OCI-LY3 (cell line): ENCODE measurements around the gene SRSF2.
A peak's percentile ranks its signal among the peaks of the same experiment; 100 is the strongest.
"Not testable (repeated sequence)": the region's sequence is repeated elsewhere in the genome, so short reads cannot be mapped to it uniquely, and the experiment has no call there.

Source experiments
- H2AFZ ChIP-seq: fragments of 200-600, 300-600 bp; shearing (Covaris generic); 2 replicates; pipeline ENCODE4 v1.6.0; 2014; ENCODE audit warnings: antibody characterized with exemption, low read depth, low read length
- H3K27ac ChIP-seq: fragments of 200-600, 300-600 bp; sonication (generic); 2 replicates; pipeline ENCODE4 v1.5.1; 2014; ENCODE audit warnings: mild to moderate bottlenecking, low read length, moderate library complexity, mixed read lengths
- H3K27me3 ChIP-seq: fragments of 200-600, 300-600 bp; sonication (generic); 2 replicates; pipeline ENCODE4 v1.6.1; 2014; ENCODE audit warnings: low read depth, low read length, mixed read lengths
- H3K36me3 ChIP-seq: fragments of 200-600, 300-600 bp; sonication (generic); replicated peaks from 2 replicates; pipeline ENCODE3; 2014; ENCODE audit warnings: low read depth, low read length, mixed read lengths
- H3K4me1 ChIP-seq: fragments of 300-600, 200-600 bp; sonication (generic); 2 replicates; pipeline ENCODE4 v1.6.1; 2014; ENCODE audit warnings: low read length, mixed read lengths
- H3K4me2 ChIP-seq: fragments of 200-600, 300-600 bp; sonication (generic); 2 replicates; pipeline ENCODE4 v1.6.1; 2014; ENCODE audit warnings: low read length, mixed read lengths
- H3K4me3 ChIP-seq: fragments of 300-600, 200-600 bp; sonication (generic); 2 replicates; pipeline ENCODE4 v1.5.1; 2014; ENCODE audit warnings: antibody characterized with exemption, mild to moderate bottlenecking, low read length, moderate library complexity
- H3K79me2 ChIP-seq: fragments of 300-600, 200-600 bp; shearing (Covaris generic); 2 replicates; pipeline ENCODE4 v1.6.1; 2014; ENCODE audit warnings: mild to moderate bottlenecking, low read length, mixed read lengths
- H3K9ac ChIP-seq: fragments of 300-600, 200-600 bp; shearing (Covaris generic); 2 replicates; pipeline ENCODE4 v1.6.0; 2014; ENCODE audit warnings: mild to moderate bottlenecking, low read length, moderate library complexity
- H3K9me3 ChIP-seq: fragments of 200-600, 300-600 bp; shearing (Covaris generic); 2 replicates; pipeline ENCODE4 v1.6.1; 2014; ENCODE audit warnings: low read length, mixed read lengths; ENCODE audit not compliant: insufficient read depth
- H4K20me1 ChIP-seq: fragments of 200-600, 300-600 bp; sonication (generic); 2 replicates; pipeline ENCODE4 v1.6.1; 2016; ENCODE audit warnings: low read length, mixed read lengths; ENCODE audit not compliant: insufficient read depth
- CTCF ChIP-seq: fragments of 200-600, 300-600 bp; sonication (generic); IDR thresholded peaks from 2 replicates; pipeline ENCODE4 v1.5.1; 2014; ENCODE audit warnings: antibody characterized with exemption, low read length, low read depth
- EZH2phosphoT487 ChIP-seq: fragments of 200-600 bp; shearing (Covaris generic); IDR thresholded peaks from 2 replicates; pipeline ENCODE4 v1.6.1; 2018; ENCODE audit warnings: antibody characterized with exemption, mixed run types, low read depth

The SRSF2 gene

GRCh38 chr17:76734080-76734840, 2.9 kb downstream of the SRSF2 start:
- TF ChIP-seq CTCF (no peak), EZH2phosphoT487 (no peak)
- no peak overlapping the region for H2AFZ ChIP-seq

GRCh38 chr17:76733618-76733957, 3.5 kb downstream of the SRSF2 start:
- Histone ChIP-seq H3K27ac (peak overlapping the region; percentile 84), H3K9me3 (no peaks in the 10 kb centered on the region), H4K20me1 (peaks cover 49% of the 10 kb centered on the region), H3K36me3 (peaks cover 58% of the 10 kb centered on the region), H3K27me3 (no peaks in the 10 kb centered on the region), H2AFZ (no peak overlapping the region), H3K79me2 (peaks cover 90% of the 10 kb centered on the region), H3K4me3 (peak overlapping the region; percentile 98), H3K4me1 (peaks cover 25% of the 10 kb centered on the region), H3K9ac (peak overlapping the region; percentile 99; the same call in 1 of the 2 replicates), H3K4me2 (peak overlapping the region; percentile 92)
- TF ChIP-seq CTCF = no peak
- no peak for TF ChIP-seq EZH2phosphoT487

More at GRCh38 chr17:76734080-76734840, 2.9 kb downstream of the SRSF2 start:
- Histone ChIP-seq H3K9ac (peak overlapping the region; percentile 99), H3K79me2 (peaks cover 85% of the 10 kb centered on the region), H3K4me3 (peak overlapping the region; percentile 98), H3K27me3 (no peaks in the 10 kb centered on the region), H4K20me1 (peaks cover 49% of the 10 kb centered on the region), H3K4me1 (peaks cover 30% of the 10 kb centered on the region), H3K36me3 (peaks cover 57% of the 10 kb centered on the region), H3K9me3 (no peaks in the 10 kb centered on the region), H3K4me2 (peak overlapping the region; percentile 92), H3K27ac (peak overlapping the region; percentile 84)

- Histone ChIP-seq H3K36me3 (peaks cover 58% of the 10 kb centered on the region), H2AFZ (no peak overlapping the region), H3K79me2 (peaks cover 90% of the 10 kb centered on the region), H3K27me3 (no peaks in the 10 kb centered on the region), H3K4me3 (peak overlapping the region; percentile 98; the same call in 1 of the 2 replicates), H3K27ac (peak overlapping the region; percentile 84), H3K4me2 (peak overlapping the region; percentile 92), H3K4me1 (peaks cover 23% of the 10 kb centered on the region), H3K9ac (0 out of 2 replicates have a peak overlapping the region, but pooled peaks have one; percentile 99), H4K20me1 (peaks cover 49% of the 10 kb centered on the region), H3K9me3 (no peaks in the 10 kb centered on the region)
- no peak for TF ChIP-seq EZH2phosphoT487
- no peak for TF ChIP-seq CTCF
Observed at GRCh38 chr17:76732734-76733617, 4.2 kb downstream of the SRSF2 start.

- H3K36me3 ChIP-seq = peaks cover 58% of the 10 kb centered on the region
- peak overlapping the region; percentile 13 for H3K27ac ChIP-seq
- H3K9ac ChIP-seq = not testable (repeated sequence)
Observed at GRCh38 chr17:76731800-76732733, 5.1 kb downstream of the SRSF2 start.

More at GRCh38 chr17:76731800-76732733, 5.1 kb downstream of the SRSF2 start:
- not testable (repeated sequence) for H3K4me3 ChIP-seq, H3K4me2 ChIP-seq, H2AFZ ChIP-seq, H3K27me3 ChIP-seq, H3K9me3 ChIP-seq
- H4K20me1 ChIP-seq = peaks cover 49% of the 10 kb centered on the region
- peaks cover 23% of the 10 kb centered on the region for H3K4me1 ChIP-seq
- H3K79me2 ChIP-seq = peaks cover 97% of the 10 kb centered on the region
